PFSK-1 (cell line): ENCODE measurements around the gene DCD.

Source experiments
- FOXP2 ChIP-seq: optimal IDR thresholded peaks from 2 replicates; pipeline ENCODE3; 2011; ENCODE audit warnings: borderline replicate concordance, control low read depth, inconsistent platforms; ENCODE audit not compliant: insufficient read depth; ENCODE audit errors: extremely low read length, extremely low read depth
- POLR2AphosphoS5 ChIP-seq: IDR thresholded peaks from 2 replicates; pipeline ENCODE4 v1.6.1; 2012; ENCODE audit warnings: low read depth, mild to moderate bottlenecking, control low read depth, low read length, moderate library complexity
- REST ChIP-seq, 2 experiments: IDR thresholded peaks; 2 replicates each; pipeline versions ENCODE4 v1.6.1 to v1.8.0; 2011 to 2012; ENCODE audit warnings: low read depth in 2 of 2, low read length in 2 of 2, control low read depth in 1 of 2, inconsistent platforms in 1 of 2, mild to moderate bottlenecking in 1 of 2, moderate library complexity in 1 of 2; ENCODE audit not compliant: insufficient read depth in 1 of 2
- SIN3A ChIP-seq: IDR thresholded peaks from 2 replicates; pipeline ENCODE4 v1.6.1; 2012; ENCODE audit warnings: mild to moderate bottlenecking, low read length, moderate library complexity, borderline replicate concordance; ENCODE audit not compliant: insufficient read depth
- TAF1 ChIP-seq: IDR thresholded peaks from 2 replicates; pipeline ENCODE4 v1.6.1; 2012; ENCODE audit warnings: low read length, control low read depth, borderline replicate concordance; ENCODE audit not compliant: insufficient read depth

GRCh38 chr12:54596526-54596946 is 51.6 kb downstream of the DCD start:
- TF ChIP-seq FOXP2 (no peak), TAF1 (no peak), REST (IDR thresholded peaks at IDR 0.05; ENCODE audit: insufficient read depth in 1 of 2, low read depth in 2 of 2, low read length in 2 of 2) (no peak), POLR2AphosphoS5 (no peak), SIN3A (no peak)
